GM23338 (cell line): ENCODE results near the gene LCN6. TPM values are rescaled to one million over a fixed set of nuclear protein-coding genes. Genes with fewer than 3 reads are reported as not detected.

Experiments
- ATAC-seq: fragments of 200-7000 bp; cut with Tn5 transposase; 3 replicates; pipeline ENCODE4 v1.9.1; 2020
- DNase-seq: peaks from one replicate; pipeline ENCODE4 v3.0.0-alpha.2; 2015; ENCODE audit warnings: low spot score
- H2AFZ ChIP-seq: fragments of 200-600 bp; sonication (generic); 2 replicates; pipeline ENCODE4 v1.8.0; 2016; ENCODE audit warnings: antibody characterized with exemption, mild to moderate bottlenecking, moderate library complexity
- H3F3A ChIP-seq: fragments of 200-600 bp; sonication (generic); replicated peaks from 2 replicates; pipeline ENCODE4 v1.8.0; 2017; ENCODE audit warnings: antibody characterized with exemption, mixed run types, low read depth
- H3K27ac ChIP-seq: fragments of 200-600 bp; sonication (generic); 2 replicates; pipeline ENCODE4 v1.6.1; 2016; ENCODE audit warnings: low read depth
- H3K27me3 ChIP-seq: fragments of 200-600 bp; sonication (generic); 2 replicates; pipeline ENCODE4 v1.8.0; 2016; ENCODE audit warnings: mild to moderate bottlenecking, mixed run types, moderate library complexity; ENCODE audit not compliant: insufficient read depth
- H3K36me3 ChIP-seq: fragments of 200-600 bp; sonication (generic); 2 replicates; pipeline ENCODE4 v1.8.0; 2016; ENCODE audit warnings: mild to moderate bottlenecking; ENCODE audit not compliant: insufficient read depth
- H3K4me1 ChIP-seq: fragments of 200-600 bp; sonication (generic); 2 replicates; pipeline ENCODE4 v1.8.0; 2016; ENCODE audit warnings: mild to moderate bottlenecking, moderate library complexity; ENCODE audit not compliant: insufficient read depth
- H3K4me2 ChIP-seq: fragments of 200-600 bp; sonication (generic); 2 replicates; pipeline ENCODE4 v1.7.1; 2017; ENCODE audit warnings: mixed run types
- H3K4me3 ChIP-seq: fragments of 200-600 bp; sonication (generic); 2 replicates; pipeline ENCODE4 v1.6.1; 2016; ENCODE audit warnings: mixed run types
- H3K79me2 ChIP-seq: fragments of 200-600 bp; sonication (generic); replicated peaks from 2 replicates; pipeline ENCODE4 v1.8.0; 2017; ENCODE audit warnings: mild to moderate bottlenecking; ENCODE audit not compliant: insufficient read depth
- H3K9me2 ChIP-seq: fragments of 200-600 bp; sonication (generic); 2 replicates; pipeline ENCODE4 v1.8.0; 2017; ENCODE audit not compliant: insufficient read depth
- H4K20me1 ChIP-seq: fragments of 200-600 bp; sonication (generic); replicated peaks from 2 replicates; pipeline ENCODE4 v1.8.0; 2017; ENCODE audit warnings: mild to moderate bottlenecking; ENCODE audit not compliant: insufficient read depth
- H3K27ac Mint-ChIP-seq: 2 replicates; pipeline ENCODE4 v1.8.0; 2020; ENCODE audit warnings: inconsistent platforms, mild to moderate bottlenecking, moderate library complexity, mixed read lengths
- H3K27me3 Mint-ChIP-seq: 3 replicates; pipeline ENCODE4 v1.8.0; 2022; ENCODE audit warnings: low read depth, mild to moderate bottlenecking, moderate library complexity, mixed read lengths, inconsistent platforms; ENCODE audit not compliant: insufficient read depth, poor library complexity
- H3K36me3 Mint-ChIP-seq: 3 replicates; pipeline ENCODE4 v1.8.0; 2021; ENCODE audit warnings: low read depth, mild to moderate bottlenecking, inconsistent platforms, moderate library complexity, mixed read lengths
- H3K4me1 Mint-ChIP-seq: 3 replicates; pipeline ENCODE4 v1.8.0; 2020; ENCODE audit warnings: mild to moderate bottlenecking, inconsistent platforms, mixed read lengths
- H3K4me3 Mint-ChIP-seq: 3 replicates; pipeline ENCODE4 v1.8.0; 2021; ENCODE audit warnings: moderate library complexity, mild to moderate bottlenecking, inconsistent platforms, mixed read lengths
- H3K9me3 Mint-ChIP-seq: 3 replicates; pipeline ENCODE4 v1.8.0; 2020; ENCODE audit warnings: moderate library complexity, mild to moderate bottlenecking, inconsistent platforms, mixed read lengths
- CREB1 ChIP-seq: fragments of 250-450 bp; sonication (Bioruptor Pico); IDR thresholded peaks from 2 replicates; pipeline ENCODE4 v1.5.0; 2020; ENCODE audit warnings: low read depth, mild to moderate bottlenecking, moderate library complexity
- EZH2 ChIP-seq: fragments of 200-600 bp; sonication (generic); IDR thresholded peaks from one replicate; pipeline ENCODE4 v1.8.0; 2017; ENCODE audit warnings: antibody characterized with exemption, mild to moderate bottlenecking, low read depth; ENCODE audit not compliant: unreplicated experiment
- JUNB ChIP-seq: IDR thresholded peaks from one replicate; pipeline ENCODE4 v1.6.1; 2016; ENCODE audit warnings: antibody characterized with exemption; ENCODE audit not compliant: unreplicated experiment
- POLR2AphosphoS5 ChIP-seq: IDR thresholded peaks from 2 replicates; pipeline ENCODE4 v1.6.1; 2016; ENCODE audit warnings: antibody characterized with exemption, low read depth
- REST ChIP-seq: IDR thresholded peaks from one replicate; pipeline ENCODE4 v1.6.1; 2018; ENCODE audit warnings: antibody characterized with exemption; ENCODE audit not compliant: unreplicated experiment
- ZNF331 ChIP-seq: fragments of 250-450 bp; sonication (Bioruptor Pico); IDR thresholded peaks from 2 replicates; pipeline ENCODE4 v1.5.0; 2020; ENCODE audit warnings: low read depth, mild to moderate bottlenecking, moderate library complexity
- ZNF462 ChIP-seq: fragments of 250-450 bp; sonication (Bioruptor Pico); IDR thresholded peaks from 2 replicates; pipeline ENCODE4 v1.5.0; 2020; ENCODE audit warnings: mild to moderate bottlenecking, moderate library complexity
- polyA plus RNA-seq: library from polyadenylated mRNA; unstranded; fragments of >200 nt; fragmentation: Nextera tagmentation; extraction: Ambion mirVana; gene quantifications from 2 replicates; pipeline ENCODE4 v1.2.1, GENCODE V29; 2016
- total RNA-seq: library from RNA; depleted of rRNA; stranded (reverse); fragments of >200 nt; shearing (Covaris generic); gene quantifications from 2 replicates; pipeline ENCODE4 v1.2.3, GENCODE V29; 2014

The LCN6 gene
- total and polyA plus RNA-seq, 2 experiments from 2014 or later = not detected

- TF ChIP-seq ZNF462 (CRISPR knock-in tag) (no peak), CREB1 (CRISPR knock-in tag) (no peak), ZNF331 (CRISPR knock-in tag) (no peak)
Measured at GRCh38 chr9:136793086-136793946, 45.0 kb upstream of the LCN6 start (continued).

- no peaks in the 10 kb centered on the region for H3K27me3 ChIP-seq
- Mint-ChIP-seq H3K9me3 (no peaks in the 10 kb centered on the region), H3K27ac (0 out of 2 replicates have a peak overlapping the region, but pooled peaks have one; percentile 36), H3K4me1 (peaks cover 33% of the 10 kb centered on the region), H3K4me3 (peak overlapping the region; percentile 84), H3K27me3 (peaks cover 20% of the 10 kb centered on the region), H3K36me3 (peaks cover 8% of the 10 kb centered on the region; the same call in 2 of the 3 replicates)
- 0 out of 2 replicates have a peak, but pooled peaks cover 6% of the 10 kb centered on the region for H3F3A ChIP-seq
- ATAC-seq = no peak
- peaks cover 14% of the 10 kb centered on the region for H4K20me1 ChIP-seq
- H3K79me2 ChIP-seq = 0 out of 2 replicates have a peak, but pooled peaks cover 4% of the 10 kb centered on the region
- no peak for DNase-seq
- H2AFZ ChIP-seq = no peak overlapping the region
- H3K36me3 ChIP-seq = no peaks in the 10 kb centered on the region
- no peak overlapping the region for H3K4me3 ChIP-seq
- H3K27ac ChIP-seq = no peak overlapping the region
- H3K4me1 ChIP-seq = peaks cover 13% of the 10 kb centered on the region
- H3K4me2 ChIP-seq = peak overlapping the region; percentile 88; the same call in 1 of the 2 replicates
- H3K9me2 ChIP-seq = no peaks in the 10 kb centered on the region
- no peak for TF ChIP-seq JUNB
- TF ChIP-seq POLR2AphosphoS5 = no peak
- TF ChIP-seq EZH2 = no peak
- TF ChIP-seq REST = no peak
Measured at GRCh38 chr9:136792321-136793085, 44.2 kb upstream of the LCN6 start.
